ENCODE data around the gene YAF2.
"Not testable (repeated sequence)": the region's sequence is repeated elsewhere in the genome, so short reads cannot be mapped to it uniquely, and the experiment has no call there.

Gene YAF2

GRCh38 chr12:42192258-42192657 lies 45.8 kb downstream of the YAF2 start:
- Mint-ChIP-seq H3K27ac (no peak overlapping the region), H3K36me3 (peaks cover 22% of the 10 kb centered on the region), H3K4me3 (no peak overlapping the region), H3K4me1 (peaks cover 8% of the 10 kb centered on the region), H3K9me3 (no peaks in the 10 kb centered on the region)
- no peak for ATAC-seq
- no peak for DNase-seq (ENCODE audit: low spot score in 2 of 2)

GRCh38 chr12:42190376-42190775 lies 47.7 kb downstream of the YAF2 start:
- DNase-seq (ENCODE audit: low spot score in 2 of 2) (no peak), ATAC-seq (no peak)
- Mint-ChIP-seq H3K27ac (no peak overlapping the region), H3K36me3 (peaks cover 12% of the 10 kb centered on the region), H3K4me1 (peaks cover 8% of the 10 kb centered on the region), H3K4me3 (no peak overlapping the region), H3K9me3 (no peaks in the 10 kb centered on the region)

DNA sequence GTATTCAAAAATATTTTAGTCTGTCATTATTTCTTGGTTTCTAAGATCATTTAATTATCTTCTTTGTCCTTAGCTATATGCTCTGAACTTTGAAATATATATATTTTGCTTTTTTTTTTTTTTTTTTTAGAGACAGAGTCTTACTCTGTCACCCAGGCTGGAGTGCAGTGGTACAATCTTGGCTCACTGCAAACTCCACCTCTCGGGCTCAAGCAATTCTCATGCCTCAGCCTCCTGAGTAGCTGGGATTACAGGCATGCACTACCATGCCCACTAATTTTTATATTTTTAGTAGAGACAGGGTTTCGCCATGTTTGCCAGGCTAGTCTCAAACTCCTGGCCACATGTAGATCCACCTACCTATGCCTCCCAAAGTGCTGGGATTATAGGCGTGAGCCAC lies 49.8 kb downstream of the YAF2 start:
- not testable (repeated sequence) for ATAC-seq; H3K4me3 Mint-ChIP-seq; DNase-seq (ENCODE audit: low spot score in 2 of 2); H3K9me3 Mint-ChIP-seq; H3K27ac Mint-ChIP-seq
- peaks cover 23% of the 10 kb centered on the region for H3K36me3 Mint-ChIP-seq
- H3K4me1 Mint-ChIP-seq = peaks cover 15% of the 10 kb centered on the region

DNA sequence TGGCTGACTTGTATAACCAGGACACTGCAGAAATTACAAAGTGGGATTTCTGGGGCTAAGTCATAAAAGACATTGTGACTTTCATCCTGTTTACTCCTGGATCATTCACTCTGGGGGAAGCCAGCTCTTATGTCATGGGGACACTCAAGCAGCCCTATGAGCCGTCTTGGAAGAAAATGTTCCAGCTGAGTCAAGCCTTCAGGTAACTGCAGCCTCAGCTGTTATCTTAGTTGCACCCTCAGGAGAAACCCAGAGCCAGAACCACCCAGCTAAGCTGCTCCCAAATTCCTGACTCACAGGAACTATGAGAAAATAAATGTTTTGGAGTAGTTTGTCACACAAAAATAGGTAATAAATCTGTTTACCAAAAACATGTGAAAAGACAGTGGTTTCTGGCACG lies 50.2 kb downstream of the YAF2 start:
- Mint-ChIP-seq H3K27ac (no peak overlapping the region), H3K9me3 (no peaks in the 10 kb centered on the region), H3K36me3 (peaks cover 19% of the 10 kb centered on the region), H3K4me3 (no peak overlapping the region), H3K4me1 (peaks cover 20% of the 10 kb centered on the region)
- DNase-seq (ENCODE audit: low spot score in 2 of 2) = no peak
- ATAC-seq = no peak

DNA sequence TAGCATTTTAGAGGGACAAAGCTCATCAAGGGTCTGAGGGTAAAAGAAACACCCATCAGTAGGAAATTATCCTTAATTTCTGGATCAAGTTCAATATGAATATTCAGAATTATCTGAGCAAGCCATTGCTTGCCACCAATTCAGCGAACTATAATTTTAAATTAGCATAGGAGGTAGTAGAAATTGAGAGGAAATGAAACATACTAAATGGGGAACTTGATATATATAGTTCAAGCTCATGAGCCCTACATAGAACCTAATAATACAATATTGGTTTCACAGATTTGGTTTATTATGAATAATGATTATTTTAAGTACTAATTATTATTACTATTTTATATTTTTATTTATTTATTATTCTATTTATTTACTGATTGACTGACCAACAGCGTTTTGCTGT lies 51.3 kb downstream of the YAF2 start:
- Mint-ChIP-seq H3K4me3 (no peak overlapping the region), H3K9me3 (no peaks in the 10 kb centered on the region), H3K27ac (no peak overlapping the region), H3K4me1 (peaks cover 27% of the 10 kb centered on the region), H3K36me3 (peaks cover 13% of the 10 kb centered on the region)
- ATAC-seq (no peak), DNase-seq (ENCODE audit: low spot score in 2 of 2) (no peak)

GRCh38 chr12:42182394-42182793 lies 55.7 kb downstream of the YAF2 start:
- Mint-ChIP-seq H3K4me3 (no peak overlapping the region), H3K9me3 (no peaks in the 10 kb centered on the region), H3K27ac (no peak overlapping the region), H3K4me1 (peaks cover 20% of the 10 kb centered on the region), H3K36me3 (peaks cover 17% of the 10 kb centered on the region)
- no peak for DNase-seq (ENCODE audit: low spot score in 2 of 2)
- ATAC-seq = no peak

- no peak overlapping the region for H3K4me3 Mint-ChIP-seq
- peaks cover 26% of the 10 kb centered on the region for H3K36me3 Mint-ChIP-seq
- peaks cover 25% of the 10 kb centered on the region for H3K4me1 Mint-ChIP-seq
- DNase-seq (ENCODE audit: low spot score in 2 of 2) = no peak
- no peak for ATAC-seq
- H3K9me3 Mint-ChIP-seq = peaks cover 2% of the 10 kb centered on the region
- H3K27ac Mint-ChIP-seq = no peak overlapping the region
These were observed 57.0 kb downstream of the YAF2 start for GRCh38 chr12:42180990-42181596.

DNA sequence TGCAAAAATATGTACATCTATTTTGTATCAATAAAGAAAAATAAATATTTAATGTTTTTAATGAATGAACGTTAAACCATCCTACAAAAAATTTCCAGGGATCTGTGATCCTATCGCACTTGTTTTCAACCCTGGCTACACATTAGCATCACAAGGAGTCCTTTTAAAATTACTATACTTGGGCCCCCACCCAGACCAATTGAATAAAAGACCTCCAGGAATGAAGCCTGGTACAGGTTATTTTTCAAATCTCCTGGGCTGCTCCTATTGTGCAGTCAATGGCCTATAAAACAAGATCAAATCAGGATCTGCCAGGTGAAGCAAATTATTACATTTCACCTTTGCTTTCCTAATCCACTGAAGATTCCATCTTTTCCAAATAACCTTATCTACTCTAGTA lies 59.9 kb downstream of the YAF2 start:
- DNase-seq (ENCODE audit: low spot score in 2 of 2) (no peak), ATAC-seq (no peak)
- Mint-ChIP-seq H3K36me3 (peaks cover 25% of the 10 kb centered on the region), H3K27ac (no peak overlapping the region), H3K4me1 (peaks cover 29% of the 10 kb centered on the region), H3K4me3 (no peak overlapping the region), H3K9me3 (peaks cover 2% of the 10 kb centered on the region)

- H3K9me3 Mint-ChIP-seq = peaks cover 2% of the 10 kb centered on the region
- DNase-seq (ENCODE audit: low spot score in 2 of 2) (no peak), ATAC-seq (no peak)
- no peak overlapping the region for H3K27ac Mint-ChIP-seq
- H3K4me3 Mint-ChIP-seq = no peak overlapping the region
- H3K4me1 Mint-ChIP-seq = peaks cover 25% of the 10 kb centered on the region
- peaks cover 25% of the 10 kb centered on the region for H3K36me3 Mint-ChIP-seq
These were observed 63.1 kb downstream of the YAF2 start for GRCh38 chr12:42174978-42175377.

DNA sequence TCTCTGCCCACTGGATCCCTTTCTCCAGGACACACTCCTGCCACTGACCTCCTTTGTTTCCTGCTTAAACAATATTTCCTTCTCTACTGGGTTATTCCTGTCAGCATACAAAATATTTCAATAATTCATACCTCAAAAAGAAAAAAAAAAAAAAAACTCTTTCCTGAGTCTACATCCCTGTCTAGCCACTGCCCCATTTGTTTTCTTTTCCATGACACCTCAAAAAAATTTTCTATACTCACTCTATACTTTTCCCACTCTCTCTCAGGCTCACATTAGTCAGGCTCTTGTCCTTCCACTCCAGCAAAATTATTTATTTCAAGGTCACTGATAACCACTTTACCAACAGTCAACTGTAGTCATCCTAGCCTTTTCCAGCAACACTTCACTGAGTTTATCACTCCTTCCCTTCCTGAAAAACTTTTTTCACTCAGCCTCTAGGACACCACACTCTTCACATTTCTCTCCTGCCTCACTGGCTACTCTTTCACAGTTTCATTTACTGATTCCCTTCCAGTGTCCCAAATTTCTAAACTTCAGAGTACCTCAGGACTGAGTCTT lies 64.0 kb downstream of the YAF2 start:
- Mint-ChIP-seq H3K4me1 (peaks cover 28% of the 10 kb centered on the region), H3K9me3 (peaks cover 2% of the 10 kb centered on the region), H3K4me3 (no peak overlapping the region), H3K36me3 (peaks cover 25% of the 10 kb centered on the region), H3K27ac (no peak overlapping the region)
- DNase-seq (ENCODE audit: low spot score in 2 of 2) = no peak
- no peak for ATAC-seq

DNA sequence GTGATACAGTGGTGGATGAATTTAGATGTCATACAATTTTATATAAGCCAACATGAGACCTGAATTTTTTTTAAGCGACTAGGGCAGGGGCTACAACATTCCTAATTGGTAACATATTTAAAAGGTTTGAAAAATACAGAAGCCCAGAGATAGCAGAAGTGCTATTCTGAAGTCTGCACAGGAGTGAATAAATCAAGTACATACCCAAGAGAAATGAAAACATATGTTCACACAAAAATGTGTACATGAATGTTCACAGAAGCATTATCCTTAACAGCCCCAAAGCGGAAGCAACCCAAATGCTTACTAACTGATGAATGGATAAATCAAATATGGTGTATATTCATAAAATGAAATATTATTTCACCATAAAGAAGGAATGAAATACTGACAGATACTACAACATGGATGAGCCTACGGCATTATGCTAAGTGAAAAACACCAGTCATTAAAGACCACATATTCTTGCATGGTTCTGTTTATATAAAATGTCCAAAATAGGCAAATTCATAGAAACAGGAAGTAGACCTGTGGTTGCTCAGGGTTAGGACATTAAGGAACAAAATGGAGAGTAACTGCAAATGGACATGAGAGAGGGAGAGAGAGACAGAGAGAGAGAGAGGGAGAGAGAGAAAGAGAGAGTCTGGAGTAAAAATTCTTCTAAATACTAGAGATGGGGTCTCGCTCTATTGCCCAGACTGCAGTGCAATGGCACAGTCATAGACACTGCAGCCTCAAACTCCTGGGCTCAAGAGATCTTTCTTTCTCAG lies 65.4 kb downstream of the YAF2 start:
- Mint-ChIP-seq H3K4me3 (no peak overlapping the region), H3K27ac (no peak overlapping the region), H3K9me3 (peaks cover 2% of the 10 kb centered on the region), H3K4me1 (peaks cover 31% of the 10 kb centered on the region), H3K36me3 (peaks cover 27% of the 10 kb centered on the region)
- DNase-seq (ENCODE audit: low spot score in 2 of 2) (no peak), ATAC-seq (no peak)

- H3K4me1 Mint-ChIP-seq = peaks cover 11% of the 10 kb centered on the region
- H3K36me3 Mint-ChIP-seq = peaks cover 6% of the 10 kb centered on the region
- H3K4me3 Mint-ChIP-seq = no peak overlapping the region
- H3K9me3 Mint-ChIP-seq = no peaks in the 10 kb centered on the region
- DNase-seq (ENCODE audit: low spot score in 2 of 2) = no peak
- no peak overlapping the region for H3K27ac Mint-ChIP-seq
- no peak for ATAC-seq
These were observed 70.3 kb downstream of the YAF2 start for GRCh38 chr12:42167711-42168110.

GRCh38 chr12:42166501-42166900 lies 71.5 kb downstream of the YAF2 start:
- no peak for DNase-seq (ENCODE audit: low spot score in 2 of 2)
- peaks cover 9% of the 10 kb centered on the region for H3K36me3 Mint-ChIP-seq
- no peak for ATAC-seq
- peaks cover 19% of the 10 kb centered on the region for H3K4me1 Mint-ChIP-seq
- H3K4me3 Mint-ChIP-seq = no peak overlapping the region
- H3K9me3 Mint-ChIP-seq = no peaks in the 10 kb centered on the region
- H3K27ac Mint-ChIP-seq = no peak overlapping the region

GRCh38 chr12:42163913-42164312 lies 74.1 kb downstream of the YAF2 start:
- H3K4me3 Mint-ChIP-seq = no peak overlapping the region
- H3K27ac Mint-ChIP-seq = peak overlapping the region; percentile 16
- ATAC-seq (no peak), DNase-seq (ENCODE audit: low spot score in 2 of 2) (no peak)
- H3K9me3 Mint-ChIP-seq = no peaks in the 10 kb centered on the region
- H3K36me3 Mint-ChIP-seq = peaks cover 35% of the 10 kb centered on the region
- H3K4me1 Mint-ChIP-seq = peaks cover 19% of the 10 kb centered on the region

DNA sequence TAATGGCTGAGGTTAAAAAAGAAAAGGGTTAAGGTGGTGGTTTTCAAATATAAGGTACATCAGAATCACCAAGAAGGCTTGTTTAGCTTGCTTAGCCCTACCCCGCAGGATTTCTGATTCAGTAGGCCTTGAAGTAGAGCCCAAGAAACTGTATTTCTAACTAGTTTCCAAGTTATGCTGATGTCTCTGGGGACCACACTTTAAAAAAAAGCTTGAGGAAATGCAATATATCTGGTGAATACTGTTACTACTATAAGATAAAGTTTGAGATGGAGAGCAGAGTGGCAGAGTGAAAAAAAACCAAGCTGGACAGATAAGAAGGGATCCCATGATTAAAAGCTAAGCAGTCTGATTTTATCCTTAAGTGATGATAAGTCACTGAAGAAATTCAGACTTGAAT lies 75.1 kb downstream of the YAF2 start:
- ATAC-seq = no peak
- DNase-seq (ENCODE audit: low spot score in 2 of 2) = no peak
- no peak overlapping the region for H3K4me3 Mint-ChIP-seq
- peaks cover 40% of the 10 kb centered on the region for H3K36me3 Mint-ChIP-seq
- H3K4me1 Mint-ChIP-seq = peaks cover 17% of the 10 kb centered on the region
- peak overlapping the region; percentile 16 for H3K27ac Mint-ChIP-seq
- no peaks in the 10 kb centered on the region for H3K9me3 Mint-ChIP-seq

DNA sequence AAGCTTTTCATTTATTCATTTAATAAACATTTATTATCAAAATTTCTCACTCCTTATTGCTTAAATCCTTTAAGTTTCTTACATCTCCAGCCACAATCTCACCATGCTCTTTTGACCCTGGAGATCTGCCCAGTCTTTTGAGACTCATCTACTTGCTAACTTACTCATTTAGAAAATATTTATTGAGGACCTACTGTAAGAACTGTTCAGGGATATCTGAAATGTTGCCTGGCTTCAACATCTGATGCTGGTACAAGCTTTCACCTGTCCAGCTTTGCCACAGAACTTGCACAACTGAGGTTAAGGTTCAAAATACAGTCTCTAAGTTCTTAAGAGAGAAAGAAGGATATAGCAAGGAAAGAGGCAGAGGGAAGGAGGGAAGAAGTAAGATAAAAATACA lies 75.9 kb downstream of the YAF2 start:
- Mint-ChIP-seq H3K36me3 (peaks cover 41% of the 10 kb centered on the region), H3K4me1 (peaks cover 17% of the 10 kb centered on the region), H3K27ac (no peak overlapping the region), H3K4me3 (no peak overlapping the region), H3K9me3 (no peaks in the 10 kb centered on the region)
- DNase-seq (ENCODE audit: low spot score in 2 of 2) (no peak), ATAC-seq (no peak)

All from stimulated activated effector memory CD8-positive, alpha-beta T cell treated with anti-CD3 and anti-CD28 coated beads, Interleukin-12 subunit alpha, Interleukin-12 subunit beta, amount 100 ng/mL, for 72 hours (primary cell).